ENCODE measurements around the gene ZMIZ1. TPM values are rescaled to one million over a fixed set of nuclear protein-coding genes. Genes with fewer than 3 reads are reported as not detected.

The ZMIZ1 gene
- total RNA-seq, 1 experiment from 2014 or later: 42.3 TPM

GRCh38 chr10:79105818-79106217 is 37.1 kb downstream of the ZMIZ1 start:
- intact Hi-C loops (cut with micrococcal nuclease; ENCODE audit: unreplicated experiment): no loop called here
- Histone ChIP-seq H3K27me3 (replicated peaks; ENCODE audit: control insufficient read depth, insufficient read depth, low read length) (no peaks in the 10 kb centered on the region), H3K9me3 (no peaks in the 10 kb centered on the region), H3K36me3 (ENCODE audit: control insufficient read depth, insufficient read depth, low read length) (no peaks in the 10 kb centered on the region; the same call in 1 of the 2 replicates), H3K4me1 (peaks cover 15% of the 10 kb centered on the region), H3K4me3 (ENCODE audit: low read depth, low read length) (no peak overlapping the region)
- Mint-ChIP-seq H3K4me3 (ENCODE audit: unreplicated experiment) (no peak overlapping the region), H3K36me3 (ENCODE audit: insufficient read depth, unreplicated experiment) (peaks cover 22% of the 10 kb centered on the region), H3K9me3 (ENCODE audit: unreplicated experiment) (no peaks in the 10 kb centered on the region), H3K27ac (ENCODE audit: unreplicated experiment) (no peak overlapping the region), H3K27me3 (ENCODE audit: insufficient read depth, unreplicated experiment) (no peaks in the 10 kb centered on the region), H3K4me1 (ENCODE audit: low read depth, unreplicated experiment) (peaks cover 13% of the 10 kb centered on the region)
- DNase-seq: no peak
- ChIA-PET POLR2A (no interaction called here), CTCF (interaction anchor here (0.7 kb wide), 1 partner anchor 132 kb away, joined by 4 read pairs; no protein-coding TSS in a partner anchor)
- TF ChIP-seq, protein P1, sequence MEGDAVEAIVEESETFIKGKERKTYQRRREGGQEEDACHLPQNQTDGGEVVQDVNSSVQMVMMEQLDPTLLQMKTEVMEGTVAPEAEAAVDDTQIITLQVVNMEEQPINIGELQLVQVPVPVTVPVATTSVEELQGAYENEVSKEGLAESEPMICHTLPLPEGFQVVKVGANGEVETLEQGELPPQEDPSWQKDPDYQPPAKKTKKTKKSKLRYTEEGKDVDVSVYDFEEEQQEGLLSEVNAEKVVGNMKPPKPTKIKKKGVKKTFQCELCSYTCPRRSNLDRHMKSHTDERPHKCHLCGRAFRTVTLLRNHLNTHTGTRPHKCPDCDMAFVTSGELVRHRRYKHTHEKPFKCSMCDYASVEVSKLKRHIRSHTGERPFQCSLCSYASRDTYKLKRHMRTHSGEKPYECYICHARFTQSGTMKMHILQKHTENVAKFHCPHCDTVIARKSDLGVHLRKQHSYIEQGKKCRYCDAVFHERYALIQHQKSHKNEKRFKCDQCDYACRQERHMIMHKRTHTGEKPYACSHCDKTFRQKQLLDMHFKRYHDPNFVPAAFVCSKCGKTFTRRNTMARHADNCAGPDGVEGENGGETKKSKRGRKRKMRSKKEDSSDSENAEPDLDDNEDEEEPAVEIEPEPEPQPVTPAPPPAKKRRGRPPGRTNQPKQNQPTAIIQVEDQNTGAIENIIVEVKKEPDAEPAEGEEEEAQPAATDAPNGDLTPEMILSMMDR (IDR thresholded peaks at IDR 0.05; ENCODE audit: insufficient read depth in 1 of 2, low read depth in 1 of 2, low read length in 1 of 2, severe bottlenecking in 1 of 2, unreplicated experiment in 1 of 2): no peak
- BruUV-seq (replicated peaks): no TSS peak

- H3K36me3 Mint-ChIP-seq (ENCODE audit: insufficient read depth, unreplicated experiment): peaks cover 27% of the 10 kb centered on the region
- POLR2A ChIA-PET: no interaction called here
- H3K27me3 ChIP-seq (replicated peaks; ENCODE audit: control insufficient read depth, insufficient read depth, low read length): no peaks in the 10 kb centered on the region
- H3K27ac Mint-ChIP-seq (ENCODE audit: unreplicated experiment): peak overlapping the region; percentile 12
- intact Hi-C loops (cut with micrococcal nuclease; ENCODE audit: unreplicated experiment): no loop called here
- no peak overlapping the region for H3K4me3 ChIP-seq (ENCODE audit: low read depth, low read length)
- CTCF ChIA-PET: interaction anchor here (0.7 kb wide), 1 partner anchor 133 kb away, joined by 4 read pairs; no protein-coding TSS in a partner anchor
- peaks cover 7% of the 10 kb centered on the region for H3K4me1 Mint-ChIP-seq (ENCODE audit: low read depth, unreplicated experiment)
- DNase-seq: no peak
- no peak overlapping the region for H3K4me3 Mint-ChIP-seq (ENCODE audit: unreplicated experiment)
- peaks cover 14% of the 10 kb centered on the region for H3K4me1 ChIP-seq
- no peaks in the 10 kb centered on the region for H3K9me3 ChIP-seq
- H3K27me3 Mint-ChIP-seq (ENCODE audit: insufficient read depth, unreplicated experiment): no peaks in the 10 kb centered on the region
- TF ChIP-seq, protein P1 (IDR thresholded peaks at IDR 0.05; ENCODE audit: insufficient read depth in 1 of 2, low read depth in 1 of 2, low read length in 1 of 2, severe bottlenecking in 1 of 2, unreplicated experiment in 1 of 2): no peak
- no TSS peak for BruUV-seq (replicated peaks)
- H3K36me3 ChIP-seq (ENCODE audit: control insufficient read depth, insufficient read depth, low read length): no peaks in the 10 kb centered on the region; the same call in 1 of the 2 replicates
- no peaks in the 10 kb centered on the region for H3K9me3 Mint-ChIP-seq (ENCODE audit: unreplicated experiment)
These were observed 37.7 kb downstream of the ZMIZ1 start for GRCh38 chr10:79106256-79107050.

GRCh38 chr10:79107736-79108264 is 39.0 kb downstream of the ZMIZ1 start:
- no peaks in the 10 kb centered on the region; the same call in 1 of the 2 replicates for H3K36me3 ChIP-seq (ENCODE audit: control insufficient read depth, insufficient read depth, low read length)
- ChIA-PET POLR2A (no interaction called here), CTCF (no interaction called here)
- peaks cover 7% of the 10 kb centered on the region; the same call in 1 of the 2 replicates for H3K4me1 ChIP-seq
- TF ChIP-seq, protein P1 (IDR thresholded peaks at IDR 0.05; ENCODE audit: insufficient read depth in 1 of 2, low read depth in 1 of 2, low read length in 1 of 2, severe bottlenecking in 1 of 2, unreplicated experiment in 1 of 2): no peak
- Mint-ChIP-seq H3K4me1 (ENCODE audit: low read depth, unreplicated experiment) (no peaks in the 10 kb centered on the region), H3K27ac (ENCODE audit: unreplicated experiment) (no peak overlapping the region), H3K36me3 (ENCODE audit: insufficient read depth, unreplicated experiment) (peaks cover 33% of the 10 kb centered on the region), H3K4me3 (ENCODE audit: unreplicated experiment) (no peak overlapping the region), H3K9me3 (ENCODE audit: unreplicated experiment) (no peaks in the 10 kb centered on the region), H3K27me3 (ENCODE audit: insufficient read depth, unreplicated experiment) (no peaks in the 10 kb centered on the region)
- no peak for DNase-seq
- intact Hi-C loops (cut with micrococcal nuclease; ENCODE audit: unreplicated experiment): no loop called here
- no TSS peak for BruUV-seq (replicated peaks)
- no peaks in the 10 kb centered on the region for H3K9me3 ChIP-seq
- no peak overlapping the region for H3K4me3 ChIP-seq (ENCODE audit: low read depth, low read length)
- H3K27me3 ChIP-seq (replicated peaks; ENCODE audit: control insufficient read depth, insufficient read depth, low read length): no peaks in the 10 kb centered on the region

Data from Caco-2 (cell line).